ENCODE data around the gene SPSB1.

DNA sequence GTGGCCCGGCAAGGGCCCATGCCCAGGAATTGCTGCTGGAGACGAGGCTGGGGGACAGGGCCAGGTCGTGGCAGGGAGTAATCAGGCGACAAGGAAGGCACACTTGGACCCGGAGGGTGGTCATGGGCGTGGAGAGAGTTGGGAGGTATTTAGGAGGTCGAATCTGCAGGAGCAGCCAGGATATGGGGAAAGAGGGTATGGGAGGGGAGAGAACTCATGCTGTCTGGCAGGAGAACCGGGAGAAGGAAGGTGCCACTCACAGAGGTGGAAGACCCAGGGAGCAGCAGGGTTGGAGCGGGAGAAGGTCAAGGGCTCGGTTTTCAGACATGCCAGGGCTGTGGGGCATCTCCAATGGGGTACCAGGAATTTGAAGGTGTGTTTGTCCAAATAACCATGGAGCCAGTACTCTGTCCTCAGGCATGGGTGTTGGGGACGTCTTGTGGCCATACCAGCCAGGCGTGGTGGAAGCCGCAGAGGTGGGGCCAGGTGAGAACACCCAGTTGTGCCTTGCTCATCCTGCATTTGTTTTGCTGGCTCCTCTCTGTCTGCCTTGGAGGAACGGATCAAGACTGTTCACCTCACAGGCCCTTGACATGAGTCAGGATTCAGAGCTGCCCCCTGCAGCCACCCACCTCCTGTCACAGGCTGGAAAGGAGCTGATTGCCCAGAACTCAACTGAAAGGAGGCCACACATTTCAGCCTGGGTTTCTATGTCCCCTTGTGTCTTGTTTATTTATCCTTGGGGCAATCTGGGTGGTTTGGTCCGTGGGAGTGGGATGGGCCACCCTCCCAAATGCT, 111.6 kb downstream of the SPSB1 start:
- no peak for TF ChIP-seq SPI1 (IDR thresholded peaks at IDR 0.05; ENCODE audit: low read depth, low read length)
- TF ChIP-seq POLR2A (IDR thresholded peaks at IDR 0.05; ENCODE audit: low read depth, low read length) = no peak
- no peak for TF ChIP-seq TAF1 (IDR thresholded peaks at IDR 0.05; ENCODE audit: low read depth, low read length)
- no peak for TF ChIP-seq POLR2AphosphoS5 (IDR thresholded peaks at IDR 0.05; ENCODE audit: low read depth, low read length)
- TF ChIP-seq PAX5 (IDR thresholded peaks at IDR 0.05; ENCODE audit: insufficient read depth, low read length, severe bottlenecking) = no peak

Measured in GM12891 (cell line).